Measurements from ENCODE around the gene GALNTL6. TPM values are rescaled to one million over a fixed set of nuclear protein-coding genes. Genes with fewer than 3 reads are reported as not detected.

GALNTL6 gene
- polyA plus RNA-seq, 1 donor from 2014 or later, result 14.9 TPM

DNA sequence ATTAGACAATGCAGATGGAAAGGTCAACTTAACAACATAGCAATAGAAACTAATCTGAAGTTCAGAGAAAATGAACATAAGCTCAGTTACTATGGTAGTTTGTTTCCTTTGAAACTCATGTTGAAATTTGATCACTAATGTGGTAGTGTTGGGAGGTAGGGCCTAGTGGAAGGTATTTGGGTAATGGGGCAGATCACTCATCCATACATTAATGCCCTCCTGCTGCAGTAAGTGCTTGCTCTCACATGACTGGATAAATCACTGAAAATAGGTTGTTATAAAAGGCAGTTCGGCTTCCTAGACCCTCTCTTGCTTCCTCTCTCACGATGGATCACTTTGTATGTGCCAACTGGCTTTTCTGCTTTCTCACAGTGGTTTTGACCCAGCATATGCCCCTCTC, 788.0 kb downstream of the GALNTL6 start:
- Histone ChIP-seq H3K4me3 (ENCODE audit: low read length) (no peak overlapping the region), H3K9me2 (ENCODE audit: insufficient read depth, low read length) (no peaks in the 10 kb centered on the region), H3K9me3 (ENCODE audit: low read length) (no peaks in the 10 kb centered on the region), H3K9ac (ENCODE audit: low read length) (no peak overlapping the region), H2AFZ (ENCODE audit: low read depth, low read length) (no peak overlapping the region), H3F3A (ENCODE audit: insufficient read depth, low read length, poor library complexity, severe bottlenecking) (no peaks in the 10 kb centered on the region), H3K36me3 (ENCODE audit: insufficient read depth, low read length) (no peaks in the 10 kb centered on the region), H4K20me1 (ENCODE audit: insufficient read depth) (no peaks in the 10 kb centered on the region), H3K79me2 (replicated peaks; ENCODE audit: insufficient read depth, low read length) (no peaks in the 10 kb centered on the region), H3K27me3 (ENCODE audit: insufficient read depth, low read depth, low read length) (no peaks in the 10 kb centered on the region), H3K27ac (ENCODE audit: low read length) (no peak overlapping the region), H3K4me2 (ENCODE audit: low read length) (no peak overlapping the region)
- TF ChIP-seq SMC3 (conservative IDR thresholded peaks at IDR 0.05; ENCODE audit: poor library complexity) (no peak), MXI1 (conservative IDR thresholded peaks at IDR 0.05; ENCODE audit: poor library complexity, severe bottlenecking) (no peak), POLR2AphosphoS5 (IDR thresholded peaks at IDR 0.05) (peak; percentile 28), EZH2 (IDR thresholded peaks at IDR 0.05; ENCODE audit: borderline replicate concordance, insufficient read depth, low read length, poor library complexity, severe bottlenecking) (no peak)

DNA sequence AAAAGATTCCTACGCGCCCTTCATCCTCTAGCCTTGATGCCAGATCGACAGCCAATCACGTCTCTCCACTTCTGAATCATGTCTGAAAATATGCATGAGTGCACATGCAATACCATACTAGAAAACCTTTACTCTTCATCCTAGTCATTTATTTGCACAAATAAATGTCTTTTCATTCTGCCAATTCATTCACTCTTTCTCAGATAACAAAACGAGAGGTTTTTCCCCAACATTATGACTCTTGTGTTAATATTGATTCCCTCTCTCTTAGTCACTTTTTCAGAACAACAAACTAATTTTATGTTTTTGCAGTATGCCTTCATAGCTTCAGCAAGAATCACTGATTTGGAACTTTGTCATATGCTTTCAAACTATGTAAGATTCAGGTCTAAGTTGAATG, 806.0 kb downstream of the GALNTL6 start:
- H3K27me3 ChIP-seq (ENCODE audit: insufficient read depth, low read depth, low read length), result no peaks in the 10 kb centered on the region
- H3K36me3 ChIP-seq (ENCODE audit: insufficient read depth, low read length), result no peaks in the 10 kb centered on the region
- H3K9me2 ChIP-seq (ENCODE audit: insufficient read depth, low read length), result no peaks in the 10 kb centered on the region
- H3K9ac ChIP-seq (ENCODE audit: low read length), result no peak overlapping the region
- TF ChIP-seq EZH2 (IDR thresholded peaks at IDR 0.05; ENCODE audit: borderline replicate concordance, insufficient read depth, low read length, poor library complexity, severe bottlenecking) (no peak), TAF1 (IDR thresholded peaks at IDR 0.05; ENCODE audit: low read depth) (no peak), SMC3 (conservative IDR thresholded peaks at IDR 0.05; ENCODE audit: poor library complexity) (no peak), RAD21 (conservative IDR thresholded peaks at IDR 0.05) (no peak), MXI1 (conservative IDR thresholded peaks at IDR 0.05; ENCODE audit: poor library complexity, severe bottlenecking) (no peak), EP300 (conservative IDR thresholded peaks at IDR 0.05; ENCODE audit: poor library complexity, severe bottlenecking) (no peak), POLR2AphosphoS5 (IDR thresholded peaks at IDR 0.05) (no peak)
- TF ChIP-seq, protein P1, sequence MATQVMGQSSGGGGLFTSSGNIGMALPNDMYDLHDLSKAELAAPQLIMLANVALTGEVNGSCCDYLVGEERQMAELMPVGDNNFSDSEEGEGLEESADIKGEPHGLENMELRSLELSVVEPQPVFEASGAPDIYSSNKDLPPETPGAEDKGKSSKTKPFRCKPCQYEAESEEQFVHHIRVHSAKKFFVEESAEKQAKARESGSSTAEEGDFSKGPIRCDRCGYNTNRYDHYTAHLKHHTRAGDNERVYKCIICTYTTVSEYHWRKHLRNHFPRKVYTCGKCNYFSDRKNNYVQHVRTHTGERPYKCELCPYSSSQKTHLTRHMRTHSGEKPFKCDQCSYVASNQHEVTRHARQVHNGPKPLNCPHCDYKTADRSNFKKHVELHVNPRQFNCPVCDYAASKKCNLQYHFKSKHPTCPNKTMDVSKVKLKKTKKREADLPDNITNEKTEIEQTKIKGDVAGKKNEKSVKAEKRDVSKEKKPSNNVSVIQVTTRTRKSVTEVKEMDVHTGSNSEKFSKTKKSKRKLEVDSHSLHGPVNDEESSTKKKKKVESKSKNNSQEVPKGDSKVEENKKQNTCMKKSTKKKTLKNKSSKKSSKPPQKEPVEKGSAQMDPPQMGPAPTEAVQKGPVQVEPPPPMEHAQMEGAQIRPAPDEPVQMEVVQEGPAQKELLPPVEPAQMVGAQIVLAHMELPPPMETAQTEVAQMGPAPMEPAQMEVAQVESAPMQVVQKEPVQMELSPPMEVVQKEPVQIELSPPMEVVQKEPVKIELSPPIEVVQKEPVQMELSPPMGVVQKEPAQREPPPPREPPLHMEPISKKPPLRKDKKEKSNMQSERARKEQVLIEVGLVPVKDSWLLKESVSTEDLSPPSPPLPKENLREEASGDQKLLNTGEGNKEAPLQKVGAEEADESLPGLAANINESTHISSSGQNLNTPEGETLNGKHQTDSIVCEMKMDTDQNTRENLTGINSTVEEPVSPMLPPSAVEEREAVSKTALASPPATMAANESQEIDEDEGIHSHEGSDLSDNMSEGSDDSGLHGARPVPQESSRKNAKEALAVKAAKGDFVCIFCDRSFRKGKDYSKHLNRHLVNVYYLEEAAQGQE (IDR thresholded peaks at IDR 0.05; ENCODE audit: borderline replicate concordance), result no peak
- TF ChIP-seq, protein P2, sequence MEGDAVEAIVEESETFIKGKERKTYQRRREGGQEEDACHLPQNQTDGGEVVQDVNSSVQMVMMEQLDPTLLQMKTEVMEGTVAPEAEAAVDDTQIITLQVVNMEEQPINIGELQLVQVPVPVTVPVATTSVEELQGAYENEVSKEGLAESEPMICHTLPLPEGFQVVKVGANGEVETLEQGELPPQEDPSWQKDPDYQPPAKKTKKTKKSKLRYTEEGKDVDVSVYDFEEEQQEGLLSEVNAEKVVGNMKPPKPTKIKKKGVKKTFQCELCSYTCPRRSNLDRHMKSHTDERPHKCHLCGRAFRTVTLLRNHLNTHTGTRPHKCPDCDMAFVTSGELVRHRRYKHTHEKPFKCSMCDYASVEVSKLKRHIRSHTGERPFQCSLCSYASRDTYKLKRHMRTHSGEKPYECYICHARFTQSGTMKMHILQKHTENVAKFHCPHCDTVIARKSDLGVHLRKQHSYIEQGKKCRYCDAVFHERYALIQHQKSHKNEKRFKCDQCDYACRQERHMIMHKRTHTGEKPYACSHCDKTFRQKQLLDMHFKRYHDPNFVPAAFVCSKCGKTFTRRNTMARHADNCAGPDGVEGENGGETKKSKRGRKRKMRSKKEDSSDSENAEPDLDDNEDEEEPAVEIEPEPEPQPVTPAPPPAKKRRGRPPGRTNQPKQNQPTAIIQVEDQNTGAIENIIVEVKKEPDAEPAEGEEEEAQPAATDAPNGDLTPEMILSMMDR (IDR thresholded peaks at IDR 0.05; ENCODE audit: poor library complexity, severe bottlenecking), result no peak
- no peak overlapping the region for H2AFZ ChIP-seq (ENCODE audit: low read depth, low read length)
- no peak overlapping the region for H3K4me3 ChIP-seq (ENCODE audit: low read length)
- H3F3A ChIP-seq (ENCODE audit: insufficient read depth, low read length, poor library complexity, severe bottlenecking), result no peaks in the 10 kb centered on the region
- no peaks in the 10 kb centered on the region for H4K20me1 ChIP-seq (ENCODE audit: insufficient read depth)
- no peaks in the 10 kb centered on the region for H3K9me3 ChIP-seq (ENCODE audit: low read length)
- H3K79me2 ChIP-seq (replicated peaks; ENCODE audit: insufficient read depth, low read length), result no peaks in the 10 kb centered on the region
- H3K4me2 ChIP-seq (ENCODE audit: low read length), result no peak overlapping the region
- H3K27ac ChIP-seq (ENCODE audit: low read length), result no peak overlapping the region
